Mononuclear cell (primary cell): ENCODE results near the gene IRF2. TPM values are rescaled to one million over a fixed set of nuclear protein-coding genes. Genes with fewer than 3 reads are reported as not detected.

Experiments
- H3K27me3 ChIP-seq: 2 replicates; pipeline ENCODE4 v1.6.0; 2011; ENCODE audit warnings: low read length, control low read depth; ENCODE audit not compliant: insufficient read depth
- H3K4me1 ChIP-seq: 2 replicates; pipeline ENCODE4 v1.5.1; 2011; ENCODE audit warnings: mild to moderate bottlenecking, low read length, control low read depth; ENCODE audit not compliant: insufficient read depth
- H3K4me3 ChIP-seq: 2 replicates; pipeline ENCODE4 v1.5.1; 2011; ENCODE audit warnings: mild to moderate bottlenecking, low read length, moderate library complexity
- H3K9me3 ChIP-seq: 2 replicates; pipeline ENCODE4 v1.5.1; 2011; ENCODE audit warnings: low read depth, mild to moderate bottlenecking, control low read depth, low read length
- total RNA-seq: library from RNA; depleted of rRNA; stranded (reverse); fragments of >200 nt; gene quantifications from one replicate; pipeline ENCODE4 v1.2.3, GENCODE V29; 2012

IRF2 gene
- total RNA-seq, 1 donor = 13.1 TPM

DNA sequence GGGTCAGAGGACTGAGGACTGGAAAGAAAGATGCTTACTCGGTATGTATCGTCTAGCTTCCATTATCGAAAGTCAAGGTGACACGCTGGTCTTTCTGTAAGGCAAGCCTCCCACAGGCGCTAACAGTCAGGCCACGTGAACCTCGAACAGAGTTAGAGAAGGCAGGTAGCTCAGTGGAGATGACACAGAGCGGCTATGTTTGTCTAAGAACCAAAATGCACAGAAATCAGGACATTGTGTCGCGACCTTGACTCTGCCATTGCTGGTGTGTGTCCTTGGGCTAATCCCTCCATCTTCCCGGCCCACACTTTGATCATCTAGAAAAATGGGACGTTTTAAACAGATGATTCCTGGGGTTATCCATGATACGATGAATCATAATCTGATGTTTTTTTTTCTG lies 40.3 kb downstream of the IRF2 start:
- Histone ChIP-seq H3K4me3 (no peak overlapping the region), H3K27me3 (no peaks in the 10 kb centered on the region), H3K9me3 (no peaks in the 10 kb centered on the region), H3K4me1 (peaks cover 39% of the 10 kb centered on the region)

DNA sequence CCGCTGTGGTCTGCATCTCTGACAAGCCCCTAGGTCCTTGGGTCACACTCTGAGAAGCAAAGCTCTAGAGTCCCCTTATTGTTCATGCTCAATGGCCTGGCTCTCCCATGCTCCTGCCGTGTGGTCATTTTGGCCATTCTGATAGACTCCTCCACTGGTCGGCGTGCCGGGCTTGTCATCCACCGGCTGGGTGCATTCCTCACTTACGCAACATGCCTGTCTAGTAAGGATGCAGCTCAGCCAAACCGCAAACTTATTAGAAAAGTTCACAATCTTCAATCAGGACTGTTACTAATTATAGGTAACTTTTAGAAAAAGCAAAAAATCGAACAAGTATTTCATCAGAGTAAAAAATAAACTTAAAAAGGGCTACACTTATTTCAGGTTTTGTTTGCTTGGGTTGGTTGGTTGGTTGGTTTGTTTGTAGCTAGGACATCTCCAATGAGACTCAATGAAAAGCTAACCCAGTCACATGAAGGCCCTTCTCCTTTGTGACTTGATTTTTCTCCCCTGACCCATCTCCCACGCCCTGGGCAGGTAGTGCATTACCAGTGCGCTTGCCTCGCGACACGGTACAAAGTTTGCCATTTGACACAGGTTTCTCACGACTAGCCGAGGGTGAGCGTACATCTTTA lies 41.0 kb downstream of the IRF2 start:
- Histone ChIP-seq H3K9me3 (no peaks in the 10 kb centered on the region), H3K4me1 (peaks cover 33% of the 10 kb centered on the region), H3K27me3 (no peaks in the 10 kb centered on the region), H3K4me3 (no peak overlapping the region)

DNA sequence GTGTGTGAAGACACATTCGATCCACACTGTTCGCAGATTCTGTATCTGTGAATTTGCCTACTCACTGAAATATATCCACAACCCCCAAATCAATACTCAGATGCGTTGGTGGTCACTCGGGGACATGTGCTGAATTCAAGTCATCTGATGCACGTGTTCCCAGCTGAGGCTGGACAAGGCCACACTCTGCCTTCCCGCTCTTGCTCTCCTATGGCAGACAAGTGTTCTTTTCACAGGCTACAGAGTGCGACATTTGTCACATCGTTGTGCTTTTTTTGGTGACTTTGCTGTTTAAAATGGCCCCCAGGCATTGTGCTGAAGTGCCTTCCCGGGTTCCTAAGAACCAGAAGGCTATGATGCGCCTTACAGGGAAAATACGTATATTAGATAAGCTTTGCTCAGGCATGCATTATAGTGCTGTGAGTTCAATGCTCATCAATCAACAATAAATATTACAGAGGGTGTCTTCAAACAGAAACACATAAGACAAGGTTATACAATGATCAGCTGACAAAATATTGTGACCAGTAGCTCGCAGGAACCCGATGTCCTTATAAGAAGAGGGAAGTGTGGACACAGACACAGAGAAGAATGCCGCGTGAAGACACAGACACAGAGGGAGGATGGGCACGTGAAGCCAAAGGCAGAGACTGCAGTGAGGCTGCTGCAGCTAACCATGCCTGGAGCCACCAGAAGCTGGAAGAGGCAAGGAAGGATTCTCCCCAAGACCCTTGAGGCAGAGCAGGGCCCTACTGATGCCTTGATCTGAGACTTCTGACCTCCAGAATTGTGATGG lies 42.0 kb downstream of the IRF2 start:
- Histone ChIP-seq H3K9me3 (no peaks in the 10 kb centered on the region), H3K4me3 (no peak overlapping the region), H3K27me3 (no peaks in the 10 kb centered on the region), H3K4me1 (peaks cover 22% of the 10 kb centered on the region)

DNA sequence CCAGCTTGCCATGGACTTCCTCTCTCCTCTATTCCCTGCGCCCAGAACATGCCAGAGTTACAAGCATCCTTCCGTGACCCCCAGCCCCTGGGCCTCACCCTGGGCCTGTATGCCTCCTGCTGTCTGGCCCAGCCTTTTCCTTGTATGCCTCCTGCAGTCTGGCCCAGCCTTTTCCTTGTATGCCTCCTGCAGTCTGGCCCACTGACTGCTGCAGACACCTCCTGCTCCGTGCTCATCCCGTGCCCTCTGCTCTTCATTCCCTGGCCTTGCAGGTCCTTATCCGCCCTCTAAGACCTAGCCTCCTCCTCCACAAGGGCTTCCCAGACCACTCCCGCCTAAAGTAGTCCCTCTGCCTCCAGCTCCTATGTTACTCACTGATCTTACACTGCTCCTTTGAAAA lies 44.2 kb downstream of the IRF2 start:
- Histone ChIP-seq H3K4me3 (no peak overlapping the region), H3K4me1 (peaks cover 13% of the 10 kb centered on the region), H3K9me3 (no peaks in the 10 kb centered on the region), H3K27me3 (no peaks in the 10 kb centered on the region)

DNA sequence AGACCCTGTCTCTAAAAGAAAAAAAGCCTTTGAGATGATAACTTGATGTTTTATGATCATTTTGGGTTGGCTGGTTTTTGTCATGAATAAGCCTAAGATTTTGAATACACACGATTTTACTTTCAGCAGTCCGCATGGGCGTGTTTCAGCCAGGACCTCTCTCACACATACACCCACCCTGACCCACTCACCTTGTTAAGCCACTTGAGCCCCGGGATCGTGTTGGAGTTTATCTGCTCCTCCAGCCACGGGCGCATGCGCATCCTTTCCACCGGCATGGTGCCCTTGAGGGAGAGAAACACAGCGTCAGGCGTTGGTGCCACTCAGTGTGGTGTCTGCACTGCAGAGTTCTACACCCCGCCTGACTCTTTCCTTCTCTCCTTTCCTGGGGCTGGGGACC lies 45.6 kb downstream of the IRF2 start:
- H3K27me3 ChIP-seq = no peaks in the 10 kb centered on the region
- peaks cover 13% of the 10 kb centered on the region for H3K4me1 ChIP-seq
- no peak overlapping the region for H3K4me3 ChIP-seq
- H3K9me3 ChIP-seq = no peaks in the 10 kb centered on the region

DNA sequence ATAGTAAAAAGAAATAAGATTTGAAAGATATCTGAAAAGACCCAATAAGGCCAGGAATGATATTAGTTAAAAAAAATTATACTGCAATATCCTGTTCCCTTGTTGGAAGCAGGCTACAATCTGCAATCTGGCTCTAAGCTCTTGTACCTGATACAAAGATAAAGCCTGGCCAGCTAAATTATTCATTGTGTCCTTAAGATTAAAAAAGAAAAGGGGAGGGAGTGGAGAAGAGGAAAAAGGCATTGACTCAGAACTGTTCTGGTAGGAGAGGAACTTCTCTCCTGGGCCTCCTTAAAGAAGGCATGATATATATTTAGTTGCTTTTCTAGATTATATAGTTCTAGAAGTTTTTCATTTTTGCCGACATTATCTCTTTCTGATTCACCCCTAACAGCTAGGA lies 46.7 kb downstream of the IRF2 start:
- Histone ChIP-seq H3K4me3 (no peak overlapping the region), H3K4me1 (peaks cover 7% of the 10 kb centered on the region), H3K9me3 (no peaks in the 10 kb centered on the region), H3K27me3 (no peaks in the 10 kb centered on the region)

DNA sequence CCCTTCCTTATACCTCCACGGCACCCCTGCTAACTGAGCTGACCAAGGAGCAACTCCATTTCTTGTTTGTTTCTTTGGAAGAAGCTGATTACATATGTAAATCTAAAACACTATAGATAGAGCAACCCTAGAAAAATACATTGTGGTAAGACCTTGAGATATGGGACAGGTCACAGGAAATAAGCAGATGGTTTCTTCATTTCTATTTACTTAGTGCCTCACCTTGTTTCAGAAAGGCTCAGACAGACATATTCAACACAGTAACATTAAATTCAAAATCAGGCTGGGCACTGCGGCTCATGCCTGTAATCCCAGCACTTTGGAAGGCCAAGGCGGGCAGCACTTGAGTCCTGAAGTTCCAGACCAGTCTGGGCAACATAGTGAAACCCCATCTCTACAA lies 47.3 kb downstream of the IRF2 start:
- no peaks in the 10 kb centered on the region for H3K27me3 ChIP-seq
- no peak overlapping the region for H3K4me3 ChIP-seq
- peaks cover 3% of the 10 kb centered on the region for H3K4me1 ChIP-seq
- no peaks in the 10 kb centered on the region for H3K9me3 ChIP-seq

DNA sequence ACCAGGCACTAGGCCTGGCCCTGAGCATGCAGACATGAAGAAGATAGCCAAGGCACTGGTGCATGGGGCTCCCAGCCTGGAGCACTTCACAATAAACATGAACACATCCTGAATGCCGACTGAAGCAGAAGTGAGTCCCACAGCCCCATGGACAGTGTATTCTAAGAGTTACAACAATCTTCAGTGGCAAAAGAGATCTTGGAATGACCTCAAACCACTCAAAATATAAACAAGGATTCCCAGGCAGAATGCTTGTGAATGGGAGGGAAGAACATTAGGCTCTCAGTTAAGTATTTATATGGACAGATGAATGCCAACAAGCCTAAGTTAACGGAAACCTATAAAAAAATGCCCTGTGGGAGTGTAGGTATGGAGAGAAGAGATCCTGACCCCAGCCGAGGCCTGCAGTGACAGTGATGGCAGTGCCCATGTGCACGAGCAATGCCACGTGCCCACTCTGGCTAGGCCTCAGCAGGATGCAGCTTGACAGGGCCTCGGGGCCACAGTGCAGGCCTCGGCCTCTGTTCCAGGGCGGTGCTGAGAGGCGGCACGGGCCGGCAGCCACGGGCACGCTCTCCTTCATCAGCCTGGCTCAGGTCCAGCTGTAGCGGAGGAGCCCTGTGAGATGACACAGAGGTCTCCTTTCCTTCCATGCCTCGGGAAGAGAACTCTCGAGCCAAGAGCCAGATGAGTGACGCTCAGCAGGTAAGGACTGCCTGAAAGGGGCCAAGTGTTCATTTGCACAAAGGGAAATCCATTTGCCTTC lies 49.2 kb downstream of the IRF2 start:
- Histone ChIP-seq H3K9me3 (no peaks in the 10 kb centered on the region), H3K4me1 (peaks cover 20% of the 10 kb centered on the region), H3K4me3 (no peak overlapping the region)

DNA sequence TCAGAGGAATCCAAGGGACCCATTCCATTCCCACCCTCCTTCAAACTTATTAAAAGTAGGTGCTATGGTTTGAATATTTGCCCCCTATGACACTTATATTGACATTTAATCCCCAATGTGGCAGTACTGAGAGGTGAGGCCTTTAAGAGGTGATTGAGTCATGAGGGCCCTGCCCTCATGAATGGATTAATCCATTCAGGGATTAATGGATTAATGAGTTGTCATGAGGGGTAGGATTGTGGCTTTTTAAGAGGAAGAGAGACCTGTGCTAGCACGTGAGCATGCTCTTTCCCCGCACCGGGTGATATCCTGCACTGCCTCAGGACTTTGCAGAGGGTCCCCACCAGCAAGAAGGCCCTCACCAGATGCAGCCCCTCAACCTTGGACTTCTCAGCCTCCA lies 50.1 kb downstream of the IRF2 start:
- Histone ChIP-seq H3K4me3 (no peak overlapping the region), H3K9me3 (no peaks in the 10 kb centered on the region), H3K27me3 (no peaks in the 10 kb centered on the region), H3K4me1 (peaks cover 25% of the 10 kb centered on the region)

More for the DNA sequence above, 49.2 kb downstream of the IRF2 start:
- H3K27me3 ChIP-seq = no peaks in the 10 kb centered on the region

DNA sequence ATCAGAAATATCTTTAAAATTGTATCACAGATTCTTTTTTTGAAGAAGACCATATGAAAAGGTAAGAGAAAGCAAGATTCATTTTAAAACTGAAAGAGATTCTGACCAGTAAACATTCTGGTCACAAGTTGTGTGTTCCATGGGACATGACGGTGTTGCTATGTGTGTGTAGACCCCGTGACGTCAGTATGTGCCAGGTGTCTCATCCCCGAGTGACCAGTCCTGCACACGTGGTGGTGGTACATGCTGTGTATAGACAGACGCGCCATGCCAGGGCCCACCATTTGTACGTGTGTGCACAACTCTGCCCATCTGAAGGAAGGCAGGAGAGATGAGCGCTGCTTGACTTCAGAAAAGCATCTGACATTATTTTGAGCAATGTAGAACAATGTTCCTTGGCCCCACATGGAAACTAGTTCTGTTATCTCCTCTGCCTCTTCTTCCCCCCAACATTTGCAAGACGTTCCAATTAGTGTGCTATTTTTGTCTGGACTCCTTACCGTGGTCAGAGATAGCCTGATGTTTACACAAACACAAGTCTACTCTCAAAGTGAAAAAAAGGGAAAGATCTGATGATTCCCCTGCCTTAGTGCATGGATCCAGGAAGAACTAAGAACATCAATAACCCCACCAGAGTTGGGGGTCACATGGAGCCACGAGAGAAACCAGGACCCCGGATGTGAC lies 51.2 kb downstream of the IRF2 start:
- Histone ChIP-seq H3K4me1 (peaks cover 33% of the 10 kb centered on the region), H3K4me3 (no peak overlapping the region), H3K9me3 (no peaks in the 10 kb centered on the region), H3K27me3 (no peaks in the 10 kb centered on the region)

DNA sequence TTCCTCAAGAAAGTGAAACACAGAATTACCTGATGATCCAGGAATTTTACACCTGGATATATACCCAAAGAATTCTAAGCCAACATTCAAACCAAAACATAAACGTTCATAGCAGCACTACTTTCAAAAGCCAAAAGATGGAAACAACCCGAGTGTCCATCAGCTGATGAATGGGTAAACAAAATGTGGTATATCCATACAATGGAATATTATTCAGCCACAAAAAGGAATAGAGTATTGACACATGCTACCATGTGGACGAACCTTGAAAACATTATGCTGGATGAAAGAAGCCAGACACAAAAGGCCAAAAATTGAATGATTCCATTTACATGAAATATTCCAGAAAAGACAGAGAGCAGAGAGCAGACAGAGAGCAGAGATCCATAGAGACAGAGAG lies 52.0 kb downstream of the IRF2 start:
- Histone ChIP-seq H3K4me3 (no peak overlapping the region), H3K27me3 (no peaks in the 10 kb centered on the region), H3K4me1 (peaks cover 40% of the 10 kb centered on the region), H3K9me3 (no peaks in the 10 kb centered on the region)

DNA sequence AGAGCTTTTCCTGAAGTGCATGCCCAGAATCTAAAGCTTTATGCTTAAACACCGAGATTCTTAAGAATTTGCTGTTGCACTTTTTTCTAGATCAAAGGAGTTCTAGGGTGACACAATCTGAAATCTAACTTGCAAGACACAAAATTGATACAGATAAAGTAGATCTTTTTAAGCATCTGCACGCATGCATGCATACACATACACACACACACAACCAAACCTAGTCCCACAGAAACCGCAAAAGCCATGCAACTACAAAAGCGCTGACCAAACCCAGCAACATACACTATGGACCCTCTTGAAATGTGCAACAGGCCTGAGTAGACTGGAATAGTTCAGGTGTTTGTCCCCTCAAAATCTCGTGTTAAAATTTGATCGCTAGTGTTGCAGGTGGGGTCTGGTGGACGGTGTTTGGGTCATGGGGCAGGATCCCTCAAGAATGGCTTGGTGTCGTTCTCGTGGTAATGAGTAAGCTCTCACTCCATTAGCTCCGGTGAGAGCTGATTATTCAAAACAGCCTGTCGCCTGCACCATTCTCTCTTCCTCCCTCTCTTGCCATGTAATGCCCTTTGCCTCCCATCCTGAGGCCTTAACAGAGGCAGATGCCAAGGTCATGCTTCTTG lies 52.7 kb downstream of the IRF2 start:
- Histone ChIP-seq H3K9me3 (no peaks in the 10 kb centered on the region), H3K4me1 (peaks cover 48% of the 10 kb centered on the region), H3K27me3 (no peaks in the 10 kb centered on the region), H3K4me3 (no peak overlapping the region)

DNA sequence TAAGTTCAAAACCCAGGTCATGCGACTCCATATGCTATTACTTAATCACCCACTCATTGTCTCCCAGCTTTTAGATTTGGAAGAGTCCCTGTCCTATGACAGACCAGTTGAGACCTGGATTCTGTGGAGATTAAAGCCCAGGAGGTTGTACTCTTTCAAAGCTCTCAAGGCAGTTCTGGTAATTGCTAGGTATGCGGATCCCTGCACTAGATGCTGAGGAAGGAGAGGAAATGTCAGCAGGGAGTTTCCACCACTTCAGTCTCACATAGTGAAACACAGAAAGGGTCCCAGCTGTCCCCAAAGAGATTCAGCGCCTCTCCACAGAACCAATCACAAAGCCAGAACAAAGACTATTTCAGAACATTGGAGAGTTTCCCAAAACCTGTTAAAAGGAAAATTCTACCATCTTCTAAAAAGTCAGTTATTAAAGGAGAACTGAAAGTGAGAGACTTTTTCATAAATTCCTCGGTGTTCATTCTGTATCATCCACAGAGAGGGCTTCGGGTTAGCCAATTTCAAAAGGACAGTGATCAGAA lies 53.4 kb downstream of the IRF2 start:
- Histone ChIP-seq H3K4me1 (peaks cover 50% of the 10 kb centered on the region), H3K27me3 (no peaks in the 10 kb centered on the region), H3K9me3 (no peaks in the 10 kb centered on the region), H3K4me3 (no peak overlapping the region)

DNA sequence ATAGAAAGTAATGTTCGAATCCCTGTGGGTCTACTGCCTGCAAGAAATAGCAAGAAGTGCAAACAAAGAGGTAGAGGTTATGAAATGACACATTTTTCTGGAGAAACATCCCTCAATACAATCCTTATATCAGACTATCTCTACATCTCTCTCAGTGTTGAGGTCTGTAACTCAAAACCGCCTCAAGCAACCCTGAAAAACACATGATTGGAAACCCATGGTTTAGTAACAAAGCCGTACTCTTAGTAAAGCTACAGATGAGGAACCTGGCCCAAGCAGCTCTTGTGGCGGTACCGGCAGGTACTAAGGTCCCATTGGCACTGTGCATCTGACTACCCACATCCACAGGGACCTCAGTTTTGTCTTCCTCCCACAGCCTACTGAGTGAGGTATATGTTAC lies 53.9 kb downstream of the IRF2 start:
- H3K9me3 ChIP-seq = no peaks in the 10 kb centered on the region
- peaks cover 50% of the 10 kb centered on the region for H3K4me1 ChIP-seq
- H3K4me3 ChIP-seq = no peak overlapping the region
- H3K27me3 ChIP-seq = no peaks in the 10 kb centered on the region
